HG03457 (cell line): ENCODE data around the gene PLSCR4.

Source experiments
- ATAC-seq: cut with Tn5 transposase; IDR thresholded peaks from one replicate; pipeline ENCODE4 v1.9.1; 2021; ENCODE audit warnings: moderate number of reproducible peaks; ENCODE audit not compliant: unreplicated experiment

The PLSCR4 gene

GRCh38 chr3:146163584-146163983 is 87.3 kb downstream of the PLSCR4 start:
- no peak for ATAC-seq

- ATAC-seq: no peak
Measured at GRCh38 chr3:146162561-146162960, 88.3 kb downstream of the PLSCR4 start.

GRCh38 chr3:146161663-146162002 is 89.3 kb downstream of the PLSCR4 start:
- ATAC-seq: no peak

- no peak for ATAC-seq
Measured at GRCh38 chr3:146160964-146161662, 89.8 kb downstream of the PLSCR4 start, which contains the start of gene PLOD2. Gene PLOD2 (minus strand): TSS chr3:146161184. CDS start chr3:146160989, 195 bp downstream.

GRCh38 chr3:146160321-146160963 is 90.5 kb downstream of the PLSCR4 start:
- ATAC-seq: no peak

GRCh38 chr3:146159616-146160320 is 91.1 kb downstream of the PLSCR4 start:
- no peak for ATAC-seq

GRCh38 chr3:146159037-146159436 is 91.9 kb downstream of the PLSCR4 start:
- no peak for ATAC-seq

GRCh38 chr3:146157325-146158060 is 93.4 kb downstream of the PLSCR4 start:
- no peak for ATAC-seq

GRCh38 chr3:146156666-146157314 is 94.1 kb downstream of the PLSCR4 start:
- no peak for ATAC-seq

GRCh38 chr3:146156095-146156494 is 94.8 kb downstream of the PLSCR4 start:
- ATAC-seq: no peak

- no peak for ATAC-seq
Measured at GRCh38 chr3:146154995-146155394, 95.9 kb downstream of the PLSCR4 start.

- ATAC-seq: no peak
Measured at GRCh38 chr3:146154316-146154715, 96.6 kb downstream of the PLSCR4 start.

- no peak for ATAC-seq
Measured at GRCh38 chr3:146153429-146153828, 97.5 kb downstream of the PLSCR4 start.

- no peak for ATAC-seq
Measured at GRCh38 chr3:146152834-146153233, 98.1 kb downstream of the PLSCR4 start.

- no peak for ATAC-seq
Measured at GRCh38 chr3:146148468-146148931, 102.4 kb downstream of the PLSCR4 start.

GRCh38 chr3:146145642-146146041 is 105.3 kb downstream of the PLSCR4 start:
- ATAC-seq: no peak

GRCh38 chr3:146142757-146143156 is 108.1 kb downstream of the PLSCR4 start:
- no peak for ATAC-seq
